GM18873 (cell line): Measurements from ENCODE around the gene MAN2C1.
"Not testable (repeated sequence)": the region's sequence is repeated elsewhere in the genome, so short reads cannot be mapped to it uniquely, and the experiment has no call there.

Source experiments
- ATAC-seq: cut with Tn5 transposase; IDR thresholded peaks from one replicate; pipeline ENCODE4 v1.9.1; 2021; ENCODE audit warnings: mild to moderate bottlenecking, moderate library complexity, moderate number of reproducible peaks; ENCODE audit not compliant: unreplicated experiment, low FRiP score

The MAN2C1 gene

DNA sequence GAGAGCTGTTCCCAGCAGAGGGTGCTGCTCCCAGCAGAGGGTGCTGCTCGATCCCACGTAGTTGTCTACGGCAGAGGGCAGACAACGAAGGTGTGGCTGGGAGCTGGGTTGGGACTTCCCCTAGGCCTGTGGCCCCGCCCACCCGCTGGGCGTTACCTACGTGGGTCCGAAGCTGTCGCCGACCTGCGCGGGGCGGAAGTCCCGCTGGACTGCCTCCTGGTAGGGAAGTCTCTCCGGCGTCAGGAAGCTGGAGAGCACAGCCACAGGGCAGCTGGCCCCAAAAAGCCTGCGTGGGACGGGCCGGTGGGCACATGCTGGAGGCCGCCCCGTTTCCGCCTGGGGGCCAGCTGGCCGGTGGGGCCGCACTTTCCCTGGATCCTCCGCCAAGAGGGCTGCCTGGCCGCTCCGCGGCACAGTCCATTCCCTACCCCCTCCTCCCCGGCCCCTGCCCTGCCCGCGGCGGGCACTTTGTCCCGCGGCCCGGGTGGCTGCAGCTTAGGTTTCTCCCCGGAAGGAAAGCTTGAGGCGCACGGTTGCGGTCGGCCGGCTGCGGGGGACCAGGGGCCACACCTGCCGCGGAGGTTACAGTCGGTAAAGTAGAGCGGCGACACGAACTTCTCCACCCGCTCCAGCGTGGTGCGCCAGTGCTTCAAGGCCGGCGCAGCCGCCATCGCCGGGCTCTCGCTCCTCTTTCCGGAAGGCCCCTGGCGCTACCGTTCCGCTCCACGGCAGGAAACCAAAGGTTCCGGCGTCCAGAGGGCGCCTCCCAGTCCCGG is at the start of gene MAN2C1:
Gene MAN2C1 (minus strand): TSS at position 695 of the 776 bp plus-strand sequence. CDS start 24 bp downstream, at position 671.
- peak; percentile 81 for ATAC-seq

DNA sequence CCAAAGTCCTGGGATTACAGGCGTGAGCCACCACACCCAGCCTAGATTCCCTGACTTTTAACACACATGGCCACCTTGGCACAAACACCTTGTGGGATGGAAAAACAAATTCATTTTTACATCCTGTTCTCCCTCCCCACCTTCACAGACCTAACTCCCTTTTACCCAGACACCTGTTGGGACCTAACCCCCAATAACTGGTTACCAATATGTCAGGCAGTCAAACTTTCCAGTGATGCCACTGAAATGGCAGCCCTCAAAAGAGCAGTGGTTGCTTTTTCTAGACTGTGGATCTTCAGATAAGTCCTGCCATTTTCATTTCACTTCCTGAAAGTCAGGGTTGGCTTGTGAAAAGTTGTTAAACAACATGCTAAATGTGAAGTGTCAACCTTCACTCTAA is 48.2 kb upstream of the MAN2C1 start:
- no peak for ATAC-seq

DNA sequence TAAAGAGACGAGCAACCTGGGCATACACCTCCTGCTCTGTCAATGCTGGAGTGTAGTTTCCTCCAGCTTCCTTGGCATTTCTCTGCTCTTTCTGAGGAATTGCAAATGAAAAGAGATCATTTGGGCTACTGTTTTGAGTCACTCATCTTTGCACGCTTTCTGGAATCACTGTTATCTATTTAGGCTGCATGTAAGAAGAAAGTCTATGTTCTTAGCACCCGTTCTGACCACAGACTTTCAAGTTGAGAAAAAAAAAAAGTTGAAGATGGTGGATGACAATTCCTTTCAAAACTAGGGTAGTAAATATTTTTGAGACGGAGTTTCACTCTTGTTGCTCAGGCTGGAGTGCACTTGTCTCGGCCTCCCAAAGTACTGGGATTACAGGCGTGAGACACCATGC is 41.8 kb upstream of the MAN2C1 start:
- ATAC-seq: no peak

DNA sequence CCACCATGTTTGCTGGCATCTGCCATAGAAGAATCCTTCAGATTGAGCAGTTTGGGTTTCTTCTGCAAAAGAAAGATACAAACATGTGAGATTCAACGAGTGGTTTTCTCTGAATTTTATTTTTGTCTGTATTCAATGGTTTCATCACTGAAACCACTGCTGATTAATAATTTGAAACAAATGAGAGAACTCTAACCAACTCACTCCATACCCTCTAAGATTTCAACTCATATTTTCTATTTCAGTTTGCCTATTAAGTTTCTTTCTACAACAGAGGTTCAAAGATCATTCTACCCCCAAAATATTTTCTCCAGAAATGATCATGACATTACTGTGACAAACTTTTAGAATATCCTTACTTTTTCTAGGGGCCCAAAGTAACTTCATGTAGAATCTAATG is 38.7 kb upstream of the MAN2C1 start:
- ATAC-seq: no peak

DNA sequence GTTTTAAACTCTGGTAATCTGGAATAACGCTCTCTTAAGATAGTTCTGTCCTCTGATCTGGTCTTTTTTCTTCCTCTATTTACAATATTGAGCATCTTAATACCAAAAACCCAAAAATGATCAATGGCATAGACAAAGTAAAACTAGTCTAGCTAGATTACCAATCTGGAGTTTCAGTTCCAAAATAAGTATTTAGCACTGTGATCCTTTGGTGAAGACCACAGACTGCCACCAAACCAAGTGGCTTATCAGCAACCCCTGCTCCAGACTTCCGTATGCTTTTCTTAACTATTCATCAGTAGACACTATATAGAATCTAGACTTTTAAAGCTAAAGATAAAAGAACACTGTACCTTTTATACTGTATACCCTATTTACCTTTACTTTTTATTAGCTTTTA is 35.5 kb upstream of the MAN2C1 start:
- no peak for ATAC-seq

DNA sequence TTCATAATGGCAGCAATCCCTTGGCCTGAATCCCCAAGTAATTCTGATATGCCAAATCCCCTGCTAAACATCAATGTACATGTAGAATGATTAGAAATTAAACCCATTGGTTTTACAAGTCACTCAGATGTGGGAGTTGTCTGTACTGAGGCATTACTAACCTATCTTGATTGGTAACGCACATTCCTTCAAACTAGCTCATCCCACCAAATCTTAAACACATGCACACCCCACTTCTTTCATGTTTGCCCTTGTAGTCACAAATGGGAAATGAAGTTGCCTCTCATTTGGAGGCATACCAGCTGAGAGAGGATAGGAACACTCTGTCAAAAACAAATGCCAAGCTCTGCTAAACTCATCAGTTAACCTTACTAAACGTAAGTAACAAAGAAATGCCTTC is 29.1 kb upstream of the MAN2C1 start:
- no peak for ATAC-seq

DNA sequence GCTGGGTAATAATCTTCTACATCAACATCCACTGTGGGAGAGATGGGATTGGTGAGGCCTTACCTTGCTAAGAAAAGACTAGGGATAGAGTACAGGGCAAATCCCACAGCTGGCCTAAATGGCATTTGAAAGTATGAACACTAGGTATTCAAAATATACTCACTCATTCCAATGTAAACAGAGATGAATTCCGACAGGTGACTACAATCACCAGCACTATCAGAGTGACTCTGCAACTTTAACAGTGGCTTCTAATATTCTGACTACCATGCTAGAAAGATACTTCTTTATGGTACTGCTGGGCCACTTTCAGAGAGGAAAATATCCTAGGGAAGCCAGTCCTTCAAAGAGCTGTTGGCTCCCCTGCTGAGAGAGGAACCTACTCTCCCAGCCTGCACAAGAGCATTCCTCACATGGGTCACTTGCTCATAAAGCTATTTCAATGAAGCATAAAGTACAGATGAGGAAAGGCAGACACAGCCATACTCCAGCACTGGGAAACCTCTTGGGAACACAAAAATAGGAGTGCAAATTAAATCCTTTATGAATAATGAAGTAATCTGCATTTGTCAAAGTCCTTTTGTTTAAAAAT is 21.5 kb upstream of the MAN2C1 start:
- ATAC-seq: no peak

DNA sequence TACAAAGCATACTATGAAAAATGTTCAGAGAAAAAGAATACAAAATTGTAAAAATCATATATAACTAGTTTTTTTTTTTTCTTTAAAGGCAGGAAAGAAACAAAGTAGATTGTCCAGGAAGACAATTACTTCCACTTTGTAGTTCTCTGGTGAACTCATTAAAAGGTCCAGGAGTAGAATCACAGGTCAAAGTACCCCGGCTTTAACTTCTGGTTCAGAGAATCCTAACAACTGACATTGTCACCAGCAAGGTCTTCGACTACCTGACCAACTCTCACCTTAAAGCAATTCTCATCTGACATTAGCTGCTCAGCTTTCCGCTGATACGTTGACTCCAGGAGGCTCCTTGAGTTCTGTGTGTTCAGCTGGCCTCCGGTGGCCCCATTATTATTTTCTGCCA is 15.6 kb upstream of the MAN2C1 start:
- not testable (repeated sequence) for ATAC-seq

DNA sequence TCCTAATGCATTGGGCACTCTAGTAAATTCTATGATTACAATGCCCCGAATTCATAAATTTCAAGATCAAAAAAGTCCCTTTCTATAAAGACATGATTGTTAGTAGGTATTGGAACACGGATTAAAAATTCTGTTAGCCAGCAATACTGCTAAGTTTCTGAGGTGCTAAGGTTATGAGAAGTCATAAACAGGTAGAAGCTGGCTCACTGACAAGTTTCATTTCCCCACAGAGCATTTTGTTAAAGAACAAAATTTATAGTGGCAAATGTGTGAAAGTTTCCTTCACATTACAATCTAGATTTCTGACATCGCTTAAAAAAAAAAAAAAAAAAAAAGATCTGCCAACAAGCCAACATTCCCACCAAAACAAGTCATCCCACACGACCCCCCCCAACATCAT is 12.4 kb upstream of the MAN2C1 start:
- no peak for ATAC-seq

DNA sequence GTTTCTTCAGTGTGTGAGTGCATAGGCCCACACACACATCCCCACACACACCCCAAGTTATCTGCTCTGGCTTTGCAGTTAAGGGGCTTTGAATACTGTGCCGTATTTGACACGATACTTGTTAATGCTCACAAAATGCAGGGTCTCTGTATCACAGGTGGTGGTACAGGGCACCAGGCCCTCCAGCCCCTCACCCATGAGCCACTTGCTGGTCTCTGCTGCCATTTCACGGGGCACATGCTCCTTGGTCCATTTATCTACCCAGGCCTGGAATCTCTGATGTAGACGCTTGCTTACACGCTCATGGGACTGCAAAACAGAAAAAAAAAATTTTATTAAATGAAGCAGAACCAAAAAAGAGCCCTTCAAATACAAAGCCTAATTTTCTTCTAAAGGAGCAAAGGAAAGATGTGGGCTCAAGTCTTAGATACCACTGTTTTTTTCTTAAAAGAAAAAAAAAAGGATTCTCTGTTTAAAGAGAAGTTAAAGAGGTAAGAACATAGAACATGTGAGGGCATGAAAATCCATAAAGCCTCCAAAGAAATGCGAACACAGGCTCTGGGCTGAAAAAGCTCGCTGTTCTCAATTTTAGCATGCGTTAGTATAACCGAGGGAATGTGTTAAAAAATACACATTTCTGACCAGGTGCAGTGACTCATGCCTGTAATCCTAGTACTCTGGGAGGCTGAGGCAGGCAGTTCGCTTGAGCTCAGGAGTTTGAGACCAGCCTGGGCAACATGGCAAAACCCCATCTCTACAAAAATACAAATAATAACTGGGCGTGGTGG is 3.7 kb upstream of the MAN2C1 start:
- no peak for ATAC-seq

DNA sequence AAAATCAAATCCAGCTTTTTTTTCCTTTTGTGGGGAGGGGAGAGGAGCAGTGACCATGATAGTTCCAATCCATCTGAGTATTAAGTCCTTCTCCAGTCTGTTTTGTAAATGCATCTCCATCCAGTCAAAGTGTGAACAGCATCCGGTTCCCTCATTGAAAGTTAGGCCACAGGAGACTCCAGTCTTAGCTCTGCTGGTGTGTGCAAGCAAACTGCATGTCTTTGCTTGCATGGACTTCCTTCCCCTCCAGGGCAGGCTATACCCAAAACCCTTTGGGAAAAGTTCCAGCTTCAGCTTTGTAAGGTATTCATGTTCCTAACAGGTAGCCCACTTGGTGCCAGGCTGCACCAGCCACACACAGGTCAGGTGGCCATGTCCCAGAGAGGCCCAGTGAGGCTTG is 3.1 kb upstream of the MAN2C1 start:
- ATAC-seq: no peak

DNA sequence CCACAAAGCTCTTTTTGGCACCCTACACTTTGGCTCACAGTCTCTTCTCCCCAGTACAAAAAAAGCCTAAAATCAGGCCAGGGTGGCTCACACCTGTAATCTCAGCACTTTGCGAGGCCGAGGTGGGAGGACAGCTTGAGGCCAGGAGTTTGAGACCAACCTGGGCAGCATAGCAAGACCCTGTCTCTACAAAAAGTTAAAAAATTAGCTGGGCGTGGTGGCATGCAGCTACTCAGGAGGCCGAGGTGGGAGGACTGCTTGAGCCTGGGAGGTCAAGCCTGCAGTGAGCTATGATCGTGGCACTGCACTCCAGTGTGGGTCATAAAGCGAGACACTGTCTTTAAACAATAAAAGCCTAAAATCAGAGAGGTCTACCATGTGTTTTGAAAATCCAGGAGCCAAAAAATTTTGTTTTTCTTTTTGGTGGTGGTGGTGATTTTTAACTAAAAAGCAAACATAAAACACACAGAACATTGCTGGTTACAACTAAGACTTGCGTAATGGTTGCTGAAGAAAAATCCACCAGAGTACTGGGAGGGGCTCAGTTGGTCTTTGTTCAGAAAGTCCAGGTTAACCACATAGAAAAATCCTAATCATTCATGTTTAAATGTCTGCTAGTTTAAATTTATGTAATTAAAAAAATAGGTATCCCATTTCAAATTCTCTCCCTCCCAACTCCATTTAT is 1.6 kb upstream of the MAN2C1 start:
- ATAC-seq: no peak

DNA sequence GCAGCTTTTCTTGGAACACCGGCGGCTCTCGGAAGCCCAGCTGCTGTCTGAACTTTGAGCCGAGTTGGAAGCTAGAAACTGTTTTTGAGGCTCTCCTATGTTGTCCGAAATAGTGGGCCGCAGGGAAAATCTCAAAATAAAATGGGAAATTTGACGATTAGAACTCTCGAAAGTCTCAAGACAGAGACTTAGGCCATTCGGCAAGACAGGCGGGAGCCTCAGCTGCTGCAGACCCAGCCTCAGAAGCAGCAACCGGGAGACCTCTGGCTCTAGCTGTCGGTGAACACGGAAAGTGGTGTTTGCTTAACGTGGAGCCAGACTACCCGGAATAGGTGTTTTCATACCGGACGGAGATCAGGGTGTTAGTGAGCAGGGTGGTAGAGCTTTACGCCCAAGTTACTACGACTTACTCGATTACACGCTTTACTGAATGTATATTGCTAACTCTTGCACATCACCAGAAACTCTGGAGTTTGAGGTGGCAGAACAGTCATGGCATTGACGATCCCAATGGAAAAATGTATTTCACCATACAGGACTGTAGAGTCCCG is 357 bp upstream of the MAN2C1 start:
- ATAC-seq: no peak

DNA sequence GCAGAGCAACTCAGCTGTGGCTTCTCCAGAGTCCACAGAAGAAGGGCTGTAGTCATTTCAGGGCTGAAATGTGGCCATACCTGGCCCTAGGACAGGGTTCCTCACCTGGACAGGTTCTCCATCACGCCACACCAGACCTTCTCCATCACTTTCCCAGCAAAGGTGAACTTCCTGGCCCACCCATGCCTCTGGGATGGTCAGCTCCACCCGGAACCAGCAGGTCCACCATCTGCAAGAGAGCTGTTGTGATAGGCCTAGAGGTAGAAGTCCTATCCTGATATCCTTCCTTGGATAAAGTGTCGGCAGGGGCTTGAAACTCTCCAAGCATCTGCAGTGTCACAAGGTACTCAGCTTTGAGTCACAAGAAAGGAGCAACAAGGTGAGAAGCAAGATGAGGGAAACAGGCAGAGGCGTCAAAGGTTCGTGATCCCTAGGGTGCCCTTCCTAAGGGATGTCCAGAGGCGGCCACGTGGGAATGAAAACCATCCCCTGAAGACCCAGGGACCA is 948 bp downstream of the MAN2C1 start:
- no peak for ATAC-seq

DNA sequence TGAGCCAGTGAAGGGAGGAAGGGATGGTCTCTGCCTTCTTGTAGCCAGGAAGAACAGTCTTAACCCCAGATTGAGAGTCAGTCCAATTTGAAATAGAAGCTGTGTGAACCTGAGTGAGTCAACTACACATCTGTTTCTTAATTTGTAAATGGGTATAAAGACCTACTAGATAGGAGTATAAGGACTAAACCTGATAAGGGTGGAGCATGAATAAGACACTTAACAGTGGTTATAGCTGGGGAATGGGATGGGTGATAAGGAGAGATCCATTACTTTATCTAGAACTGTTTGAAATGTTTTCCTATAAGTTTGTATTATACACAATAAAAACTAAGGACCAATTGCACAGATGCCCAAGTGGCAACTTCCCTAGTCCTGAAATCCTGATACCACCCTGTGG is 1.4 kb downstream of the MAN2C1 start:
- ATAC-seq: no peak

DNA sequence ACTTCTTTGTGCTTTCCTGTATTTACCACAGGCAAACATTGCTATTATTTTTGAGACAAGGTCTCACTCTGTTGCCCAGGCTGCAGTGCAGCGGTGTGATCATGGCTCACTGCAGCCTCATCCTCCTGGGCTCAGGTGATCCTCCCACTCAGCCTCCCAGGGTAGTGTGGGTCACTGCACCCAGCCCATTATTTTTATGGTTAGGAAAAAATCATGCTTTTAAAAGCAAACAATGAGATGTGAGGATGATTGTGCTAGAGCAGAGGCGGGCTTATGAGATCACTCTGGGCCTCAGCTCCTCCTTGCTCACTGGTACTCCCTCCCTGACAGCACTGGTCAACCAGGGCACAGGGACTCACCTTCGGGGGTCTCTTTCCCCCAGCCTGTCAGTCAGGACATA is 2.2 kb downstream of the MAN2C1 start:
- ATAC-seq: no peak

DNA sequence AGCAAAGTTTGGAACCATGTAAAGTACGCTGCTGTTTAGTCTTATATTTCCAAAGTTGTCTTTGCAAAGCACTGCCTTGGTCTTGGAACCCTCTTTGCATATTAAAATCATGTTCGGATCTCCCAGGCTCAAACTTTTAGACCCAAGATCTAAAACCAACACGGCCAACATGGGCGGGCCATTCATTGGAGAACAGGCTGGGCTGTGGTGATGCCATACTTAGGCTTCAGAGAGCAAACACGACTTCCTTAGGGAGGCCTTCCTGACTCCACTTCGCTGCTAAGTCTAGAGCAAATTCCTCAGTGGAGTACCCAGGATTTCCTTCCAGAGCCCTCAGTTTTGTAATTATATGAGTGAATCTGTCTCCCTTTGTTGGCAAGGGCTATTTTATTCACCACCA is 3.5 kb downstream of the MAN2C1 start:
- ATAC-seq: no peak

DNA sequence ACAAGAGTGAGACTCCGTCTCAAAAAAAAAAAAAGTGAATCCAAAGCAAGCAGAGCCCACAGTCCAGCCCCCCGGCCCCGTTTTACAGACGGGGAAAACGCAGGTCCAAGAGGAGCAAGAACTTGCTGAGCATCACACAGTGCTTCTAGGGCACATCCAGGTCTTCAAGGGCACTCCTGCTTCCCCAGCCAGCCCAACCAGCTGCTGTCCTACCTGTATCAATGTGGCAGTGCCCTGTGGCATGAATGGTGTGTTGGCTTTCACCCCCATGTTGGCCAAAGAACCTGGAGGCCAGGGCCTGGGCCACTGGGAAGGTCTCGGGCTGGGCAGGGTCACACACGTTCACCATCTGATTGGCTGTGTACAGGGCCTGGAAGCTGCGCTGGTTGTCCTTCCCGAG is 4.6 kb downstream of the MAN2C1 start:
- ATAC-seq: no peak

DNA sequence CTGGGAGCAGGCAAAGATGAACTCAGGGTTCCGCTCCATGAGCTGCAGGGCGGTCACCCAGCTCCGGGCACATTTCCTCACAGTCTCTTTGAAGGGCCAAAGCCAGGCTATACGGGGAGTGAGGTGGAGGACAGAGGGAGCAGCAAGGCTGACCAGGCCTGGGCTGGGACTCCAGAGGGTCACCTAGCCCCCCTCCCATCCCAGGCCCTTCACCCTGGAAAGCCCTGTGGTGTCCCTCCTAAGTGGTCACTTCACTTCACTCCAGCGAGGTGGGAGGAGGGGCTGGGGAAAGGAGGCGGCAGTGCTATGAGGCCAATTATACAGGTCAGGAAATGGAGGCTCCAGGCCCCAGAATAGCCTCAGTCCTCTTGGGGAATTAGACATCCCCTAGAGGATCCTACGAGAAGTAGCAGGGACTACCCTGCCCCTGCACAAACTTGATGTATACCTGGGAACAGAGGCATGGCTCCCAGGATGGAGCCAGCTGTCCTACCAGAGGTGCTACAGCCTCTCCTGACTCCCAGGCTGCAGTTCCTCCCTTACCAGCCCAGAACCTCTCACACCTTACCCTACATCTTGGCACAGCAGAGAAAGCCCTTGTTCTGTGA is 5.7 kb downstream of the MAN2C1 start:
- no peak for ATAC-seq

DNA sequence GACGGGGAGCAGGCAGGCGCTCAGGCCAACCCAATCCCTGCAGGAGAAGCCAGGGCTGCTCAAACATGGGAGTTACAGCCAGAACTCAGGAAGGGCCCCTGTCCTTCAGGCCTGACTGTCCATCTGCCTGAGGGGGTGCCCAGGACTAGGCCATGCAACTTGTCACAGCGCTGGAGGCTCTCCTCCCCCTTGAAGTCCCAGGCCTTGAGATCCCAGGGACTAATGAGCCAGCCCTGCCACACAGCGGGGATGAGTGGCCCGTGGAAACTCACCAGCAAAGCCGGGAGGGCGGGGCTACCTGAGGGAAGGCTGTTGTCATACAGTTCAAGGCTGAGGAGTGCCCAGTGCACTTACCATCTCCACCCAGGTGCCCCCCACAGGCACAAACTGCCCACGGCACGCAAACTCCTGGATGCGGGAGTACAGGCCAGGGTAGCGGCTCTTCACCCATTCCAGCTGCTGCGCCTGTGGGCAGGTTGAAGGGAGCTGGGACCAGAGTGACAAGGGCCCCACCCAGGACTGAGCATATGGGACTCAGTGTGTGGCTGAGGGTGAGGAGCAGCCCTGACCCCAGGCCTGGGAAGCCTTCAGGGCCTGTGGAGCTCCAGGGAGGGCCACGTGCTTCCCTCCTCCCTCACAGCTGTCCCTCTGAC is 6.3 kb downstream of the MAN2C1 start:
- ATAC-seq: no peak
